GM12878 (cell line): ENCODE results near the gene TMEM52. TPM values are rescaled to one million over a fixed set of nuclear protein-coding genes. Genes with fewer than 3 reads are reported as not detected.

Experiments
- ATAC-seq: fragments of 200-7000 bp; cut with Tn5 transposase; 3 replicates; pipeline ENCODE4 v1.9.1; 2020; ENCODE audit warnings: mild to moderate bottlenecking, moderate library complexity
- BruUV-seq: library from RNA; stranded (reverse); fragments of 400-500 nt; replicated peaks from 2 replicates; lab custom pipeline; 2021; lab: Mats Ljungman, UMichigan
- CTCF ChIA-PET: fragments of 300-600 bp; sonication (Branson Sonifier 250); formaldehyde crosslinking; extraction: SDS; loops from one replicate; lab custom pipeline; 2021; ENCODE audit warnings: inconsistent platforms; lab: Yijun Ruan, JAX
- POLR2A ChIA-PET: fragments of 350-600 bp; formaldehyde crosslinking; extraction: SDS; loops from one replicate; lab custom pipeline; 2021; ENCODE audit warnings: inconsistent platforms; lab: Charles Lee
- RAD21 ChIA-PET: fragments of 300-600 bp; sonication (Branson Sonifier 250); formaldehyde crosslinking; loops from one replicate; lab custom pipeline; 2023; ENCODE audit warnings: antibody characterized with exemption; ENCODE audit not compliant: unreplicated experiment; lab: Charles Lee
- SMC1A ChIA-PET: fragments of 300-600 bp; sonication (Branson Sonifier 250); formaldehyde crosslinking; loops from one replicate; lab custom pipeline; 2023; ENCODE audit not compliant: unreplicated experiment, uncharacterized antibody; lab: Charles Lee
- DNase-seq: peaks from one replicate; pipeline ENCODE4 v3.0.0-alpha.2; 2011; ENCODE audit warnings: low read depth, low spot score
- FAIRE-seq: peaks from 3 replicates; lab custom pipeline; 2011; peaks lifted over from hg19 to GRCh38; lab: Jason Lieb, UNC
- H2AFZ ChIP-seq: 2 replicates; pipeline ENCODE4 v1.6.0; 2011; ENCODE audit warnings: low read depth, low read length, control low read depth; ENCODE audit not compliant: control insufficient read depth
- H3K27ac ChIP-seq: 2 replicates; pipeline ENCODE4 v1.5.1; 2011; ENCODE audit warnings: control low read depth; ENCODE audit not compliant: control insufficient read depth, insufficient read depth
- H3K27me3 ChIP-seq, 2 experiments: replicated peaks in 1 of 2; 2 replicates each; pipeline versions ENCODE4 v1.6.0 to v1.6.1; 2011; ENCODE audit warnings: low read length in 1 of 2; ENCODE audit not compliant: control insufficient read depth in 2 of 2, insufficient read depth in 2 of 2
- H3K36me3 ChIP-seq, 2 experiments: 2 replicates each; pipeline ENCODE4 v1.5.1; 2011; ENCODE audit warnings: low read length in 1 of 2; ENCODE audit not compliant: control insufficient read depth in 2 of 2, insufficient read depth in 2 of 2
- H3K4me1 ChIP-seq: 2 replicates; pipeline ENCODE4 v1.6.1; 2011; ENCODE audit warnings: mild to moderate bottlenecking, low read length, moderate library complexity, mixed read lengths; ENCODE audit not compliant: control insufficient read depth, insufficient read depth
- H3K4me2 ChIP-seq: 2 replicates; pipeline ENCODE4 v1.6.0; 2011; ENCODE audit warnings: control low read depth; ENCODE audit not compliant: control insufficient read depth, insufficient read depth
- H3K4me3 ChIP-seq: fragments of 200-600 bp; sonication (generic); 2 replicates; pipeline ENCODE4 v1.5.1; 2016
- H3K79me2 ChIP-seq: 2 replicates; pipeline ENCODE4 v1.6.0; 2011; ENCODE audit warnings: low read length; ENCODE audit not compliant: control insufficient read depth, insufficient read depth
- H3K9ac ChIP-seq: 2 replicates; pipeline ENCODE4 v1.8.0; 2011; ENCODE audit warnings: low read length, control low read depth, mixed read lengths; ENCODE audit not compliant: control insufficient read depth, insufficient read depth
- H3K9me3 ChIP-seq: replicated peaks from 3 replicates; pipeline ENCODE4 v1.5.1; 2011; ENCODE audit warnings: mild to moderate bottlenecking, low read length; ENCODE audit not compliant: control insufficient read depth, insufficient read depth
- H4K20me1 ChIP-seq: 2 replicates; pipeline ENCODE4 v1.6.0; 2011; ENCODE audit not compliant: control insufficient read depth, insufficient read depth
- BMI1 ChIP-seq: fragments of 450-650 bp; IDR thresholded peaks from 2 replicates; pipeline ENCODE4 v1.6.1; 2016; ENCODE audit warnings: mild to moderate bottlenecking, moderate library complexity, borderline replicate concordance
- CBX5 ChIP-seq: sonication (generic); IDR thresholded peaks from 2 replicates; pipeline ENCODE4 v1.6.1; 2016; ENCODE audit warnings: low read depth, moderate library complexity, mild to moderate bottlenecking, inconsistent platforms
- CHD1 ChIP-seq: IDR thresholded peaks from 2 replicates; pipeline ENCODE4 v1.6.1; 2012; ENCODE audit warnings: low read depth, low read length, improper control_type of control experiment
- DPF2 ChIP-seq: fragments of 450-650 bp; IDR thresholded peaks from 2 replicates; pipeline ENCODE4 v1.6.1; 2017; ENCODE audit warnings: mild to moderate bottlenecking
- ELK1 ChIP-seq: IDR thresholded peaks from 2 replicates; pipeline ENCODE4 v1.6.1; 2012; ENCODE audit warnings: low read depth, low read length, improper control_type of control experiment
- GATAD2B ChIP-seq: fragments of 450-650 bp; conservative IDR thresholded peaks from 2 replicates; pipeline ENCODE4 v1.6.1; 2017; ENCODE audit warnings: low read depth, mild to moderate bottlenecking, moderate library complexity
- IKZF2 ChIP-seq, 2 experiments: fragments of 450-650 bp; IDR thresholded peaks; 2 replicates each; pipeline ENCODE4 v1.6.1; 2017; ENCODE audit warnings: mild to moderate bottlenecking in 2 of 2, moderate library complexity in 2 of 2
- MYC ChIP-seq: IDR thresholded peaks from 2 replicates; pipeline ENCODE4 v1.6.1; 2011; ENCODE audit warnings: mild to moderate bottlenecking, low read length, moderate library complexity, inconsistent platforms; ENCODE audit not compliant: insufficient read depth, insufficient replicate concordance, insufficient read length, severe bottlenecking
- NKRF ChIP-seq: fragments of 450-650 bp; conservative IDR thresholded peaks from 2 replicates; pipeline ENCODE4 v1.6.1; 2017; ENCODE audit warnings: mild to moderate bottlenecking, moderate library complexity
- SMAD1 ChIP-seq: fragments of 450-650 bp; IDR thresholded peaks from 2 replicates; pipeline ENCODE4 v1.6.1; 2018; ENCODE audit warnings: mild to moderate bottlenecking, low read depth; ENCODE audit not compliant: partially characterized antibody
- ZBTB40 ChIP-seq: fragments of 450-650 bp; IDR thresholded peaks from 2 replicates; pipeline ENCODE4 v1.6.1; 2016; ENCODE audit warnings: mild to moderate bottlenecking, moderate library complexity, borderline replicate concordance
- ZNF622 ChIP-seq: fragments of 450-650 bp; IDR thresholded peaks from 2 replicates; pipeline ENCODE4 v1.6.1; 2017; ENCODE audit warnings: mild to moderate bottlenecking, inconsistent platforms
- WGBS: methylation state at CpG from one replicate; pipeline ENCODE4 v1.1.6; 2016; ENCODE audit warnings: low lambda C conversion rate; ENCODE audit not compliant: insufficient replicate concordance, insufficient coverage; ENCODE audit errors: missing lambda C conversion rate; 5-methylcytosine and 5-hydroxymethylcytosine counted together
- in situ Hi-C: fragments of 300-500 bp; cut with MboI; formaldehyde crosslinking; loops from 9 replicates; pipeline ENCODE4 v1.14.3; 2018; ENCODE audit warnings: mixed read lengths
- intact Hi-C: fragments of 100-400 bp; cut with micrococcal nuclease; formaldehyde crosslinking; loops from one replicate; pipeline ENCODE4 v1.14.2; 2022; ENCODE audit not compliant: unreplicated experiment
- polyA plus RNA-seq, 11 experiments: library from polyadenylated mRNA; depleted of rRNA in 4 of 11; unstranded in 6 of 11; stranded (reverse) in 5 of 11; fragments of >200 nt; fragmentation: Nextera tagmentation in 4 of 11; fragmentation: Illumina TruSeq in 1 of 11; extraction: Ambion mirVana in 4 of 11; extraction: Trizol in 1 of 11; gene quantifications; 1 replicate in 1 of 11; 2 replicates in 10 of 11; pipeline versions ENCODE4 v1.2.1 to v1.2.3, GENCODE V29; 2011 to 2016; ENCODE audit warnings: inconsistent platforms in 2 of 11, missing spikeins in 2 of 11, low read depth in 1 of 11
- total RNA-seq, 4 experiments: library from RNA; depleted of rRNA in 3 of 4; stranded (reverse); fragments of >200 nt in 3 of 4; fragmentation: Illumina TruSeq in 1 of 4; extraction: Trizol in 1 of 4; gene quantifications; 2 replicates each; pipeline versions ENCODE4 v1.2.1 to v1.2.3, GENCODE V29; 2013 to 2021

The TMEM52 gene
- total and polyA plus RNA-seq, 10 of the 15 experiments (the other 5 are each of a cell fraction or from before 2014, with no cell fraction given) = 0.17 to 0.33 (median 0.24) TPM; not detected in 7

GRCh38 chr1:1889847-1890505, 29.1 kb downstream of the TMEM52 start (continued):
- peak; percentile 95 for TF ChIP-seq NKRF
- TF ChIP-seq ZNF622 = no peak
- TF ChIP-seq SMAD1 = no peak
- no peak; the same call in 1 of the 2 replicates for TF ChIP-seq CHD1
- peak; percentile 89 for TF ChIP-seq GATAD2B

- BruUV-seq = TSS peak; percentile 66
- FAIRE-seq = no peak
These were observed 29.9 kb downstream of the TMEM52 start for GRCh38 chr1:1889090-1889750.

More at GRCh38 chr1:1889090-1889750, 29.9 kb downstream of the TMEM52 start:
- ChIA-PET POLR2A (interaction anchor here (0.6 to 1.6 kb wide), 4 partner anchors 20 to 265 kb away, joined by 3 to 7 read pairs (median 3); no protein-coding TSS in a partner anchor), CTCF (interaction anchor here (0.6 to 5.1 kb wide), 4 partner anchors 16 to 316 kb away, joined by 3 to 26 read pairs (median 4); no protein-coding TSS in a partner anchor), SMC1A (interaction anchor here (0.8 to 2.7 kb wide), 9 partner anchors 11 to 113 kb away, joined by 3 to 14 read pairs (median 3); no protein-coding TSS in a partner anchor), RAD21 (interaction anchor here (1.2 to 3.0 kb wide), 2 partner anchors 19 to 110 kb away, joined by 3 to 12 read pairs; no protein-coding TSS in a partner anchor)
- DNase-seq (no peak), ATAC-seq (no peak)
- Histone ChIP-seq H3K79me2 (peaks cover 64% of the 10 kb centered on the region), H3K27me3 (no peaks in the 10 kb centered on the region), H4K20me1 (no peaks in the 10 kb centered on the region), H3K4me1 (peaks cover 15% of the 10 kb centered on the region), H3K4me2 (peak overlapping the region; percentile 77), H3K9ac (peak overlapping the region; percentile 92), H3K27ac (peak overlapping the region; percentile 84), H3K4me3 (peak overlapping the region; percentile 97), H2AFZ (no peak overlapping the region), H3K36me3 (no peaks in the 10 kb centered on the region), H3K9me3 (no peaks in the 10 kb centered on the region)
- no peak for TF ChIP-seq MYC
- no peak for TF ChIP-seq IKZF2 (IDR thresholded peaks at IDR 0.05)
- TF ChIP-seq ELK1 = no peak
- no peak for TF ChIP-seq ZBTB40
- TF ChIP-seq DPF2 = no peak
- no peak for TF ChIP-seq BMI1
- no peak for TF ChIP-seq CBX5
- WGBS = 2% methylated on average over 9 of the region's 9 CpGs
- intact Hi-C loops = loop anchor here (5.0 kb wide), 1 partner anchor 47 kb away; no protein-coding TSS in a partner anchor
- in situ Hi-C loops = no loop called here
